ENCODE results near the gene IL1RAPL1.

The IL1RAPL1 gene

GRCh38 chrX:29834311-29834710, 1247.1 kb downstream of the IL1RAPL1 start:
- DNase-seq: no peak

DNA sequence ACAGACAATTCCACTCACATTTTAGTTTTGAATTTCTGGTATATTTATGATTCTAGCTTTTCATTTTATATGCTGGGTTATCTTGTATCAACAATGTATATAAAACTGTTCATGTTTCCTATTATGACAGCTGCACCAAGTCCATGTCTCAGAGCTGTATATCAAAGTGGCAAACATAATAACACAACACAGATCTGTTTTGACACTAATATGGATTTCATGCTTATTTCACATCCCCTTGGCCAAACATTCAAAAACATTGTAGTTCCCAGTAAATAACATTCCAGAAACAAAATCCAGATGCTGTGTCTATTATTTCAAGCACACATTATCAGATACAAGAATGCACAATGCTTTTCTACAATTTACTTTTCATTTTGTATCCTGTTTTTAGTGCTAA, 1247.5 kb downstream of the IL1RAPL1 start:
- no peak for DNase-seq

DNA sequence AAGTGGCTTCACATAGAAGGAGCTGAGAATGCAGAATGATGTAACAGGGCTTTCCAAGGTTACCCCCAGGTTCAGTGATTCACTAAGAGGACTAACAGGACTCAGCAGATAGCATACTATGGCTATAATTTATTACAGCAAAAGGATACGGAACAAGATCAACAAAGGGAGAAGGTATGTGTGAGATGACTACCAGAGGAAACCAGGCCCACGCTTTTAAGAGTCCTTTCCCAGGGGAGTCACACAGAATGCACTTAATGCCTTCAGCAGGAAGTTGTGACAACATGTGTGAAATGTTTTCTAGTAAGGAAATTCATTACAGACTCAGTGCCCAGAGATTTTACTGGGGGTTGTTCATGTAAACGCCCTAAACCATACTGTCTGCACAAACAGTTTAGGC, 1254.5 kb downstream of the IL1RAPL1 start:
- DNase-seq: no peak

- DNase-seq: no peak
Observed at GRCh38 chrX:29842552-29842951, 1255.3 kb downstream of the IL1RAPL1 start.

DNA sequence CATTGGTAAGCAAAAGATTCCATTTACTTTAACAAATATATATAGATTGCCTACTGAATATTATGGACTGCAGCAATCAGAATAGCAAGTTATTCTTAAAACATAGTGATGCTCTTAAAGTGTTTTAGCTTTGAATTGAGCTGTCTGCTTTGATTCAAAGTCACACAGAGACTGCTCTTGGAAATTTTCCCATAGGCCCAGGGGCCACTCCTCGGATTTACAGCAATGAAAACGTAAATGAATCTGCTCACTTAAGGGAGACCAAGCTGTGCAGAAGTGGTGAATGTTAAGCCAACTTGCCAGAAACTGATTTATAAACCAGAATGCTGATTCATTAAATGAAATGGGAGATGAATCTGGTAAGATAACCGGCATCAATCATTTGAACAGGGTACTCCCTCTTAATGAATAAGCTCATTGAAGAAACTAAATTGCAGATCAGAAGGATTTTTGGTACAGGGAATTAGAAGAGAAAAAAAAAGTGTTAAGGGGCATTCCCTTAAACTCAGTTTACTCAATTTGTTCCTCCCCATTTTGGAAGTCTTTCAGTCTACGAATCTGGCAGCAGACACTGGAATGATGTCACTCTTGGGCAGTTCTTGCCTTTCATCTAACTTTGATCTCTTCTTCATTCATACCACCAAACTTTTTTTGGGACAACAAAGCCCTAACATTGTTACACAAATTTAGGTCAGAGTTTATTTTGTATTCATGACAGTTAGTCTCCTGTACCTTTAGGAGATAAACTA, 1264.8 kb downstream of the IL1RAPL1 start:
- no peak for DNase-seq

DNA sequence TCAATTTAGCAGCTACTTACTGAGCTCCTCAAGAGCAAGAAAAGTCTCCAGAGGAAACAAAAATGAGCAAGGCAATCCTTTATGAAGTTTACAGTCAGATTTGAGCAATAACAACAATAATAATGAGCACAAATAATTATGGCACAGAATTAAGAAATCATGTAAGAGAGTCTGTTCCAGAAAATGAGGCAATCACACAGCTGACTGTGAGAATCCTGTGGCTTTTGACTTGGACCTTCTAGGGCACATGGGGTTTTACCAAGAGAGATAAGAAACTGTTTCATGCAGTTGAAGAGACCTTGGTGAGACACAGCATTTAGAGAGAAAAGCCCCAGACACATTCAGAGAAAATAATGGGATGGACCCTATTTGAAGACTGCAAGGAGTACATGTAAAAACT, 1265.5 kb downstream of the IL1RAPL1 start:
- DNase-seq: no peak

- no peak for DNase-seq
Observed at GRCh38 chrX:29858714-29859113, 1271.5 kb downstream of the IL1RAPL1 start.

- no peak for DNase-seq
Observed at GRCh38 chrX:29862126-29862677, 1275.0 kb downstream of the IL1RAPL1 start.

DNA sequence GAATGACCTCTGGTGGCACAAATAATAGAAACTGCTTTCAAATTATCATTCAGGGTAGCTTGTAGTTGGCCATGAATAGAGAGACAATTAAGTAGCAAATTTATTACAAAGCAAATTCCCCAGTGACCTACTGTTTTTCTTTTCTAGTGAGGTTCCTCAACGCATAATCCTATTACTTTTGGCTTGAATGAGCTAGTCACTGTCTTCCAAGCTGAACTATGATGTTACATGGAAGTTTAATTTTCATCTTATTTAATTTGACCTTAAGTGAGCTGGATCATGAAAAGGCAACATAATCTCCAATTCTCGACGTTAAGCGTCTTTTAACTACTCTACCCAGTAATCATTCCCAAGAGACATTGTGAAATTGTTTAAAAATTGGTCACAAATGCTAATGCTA, 1280.7 kb downstream of the IL1RAPL1 start:
- DNase-seq: no peak

- DNase-seq: no peak
Observed at GRCh38 chrX:29869837-29870236, 1282.6 kb downstream of the IL1RAPL1 start.

GRCh38 chrX:29870608-29871007, 1283.4 kb downstream of the IL1RAPL1 start:
- no peak for DNase-seq

GRCh38 chrX:29872831-29873230, 1285.6 kb downstream of the IL1RAPL1 start:
- no peak for DNase-seq

- no peak for DNase-seq
Observed at GRCh38 chrX:29876733-29877132, 1289.5 kb downstream of the IL1RAPL1 start.

GRCh38 chrX:29880977-29881376, 1293.7 kb downstream of the IL1RAPL1 start:
- no peak for DNase-seq

- no peak for DNase-seq
Observed at GRCh38 chrX:29890004-29890403, 1302.8 kb downstream of the IL1RAPL1 start.

DNA sequence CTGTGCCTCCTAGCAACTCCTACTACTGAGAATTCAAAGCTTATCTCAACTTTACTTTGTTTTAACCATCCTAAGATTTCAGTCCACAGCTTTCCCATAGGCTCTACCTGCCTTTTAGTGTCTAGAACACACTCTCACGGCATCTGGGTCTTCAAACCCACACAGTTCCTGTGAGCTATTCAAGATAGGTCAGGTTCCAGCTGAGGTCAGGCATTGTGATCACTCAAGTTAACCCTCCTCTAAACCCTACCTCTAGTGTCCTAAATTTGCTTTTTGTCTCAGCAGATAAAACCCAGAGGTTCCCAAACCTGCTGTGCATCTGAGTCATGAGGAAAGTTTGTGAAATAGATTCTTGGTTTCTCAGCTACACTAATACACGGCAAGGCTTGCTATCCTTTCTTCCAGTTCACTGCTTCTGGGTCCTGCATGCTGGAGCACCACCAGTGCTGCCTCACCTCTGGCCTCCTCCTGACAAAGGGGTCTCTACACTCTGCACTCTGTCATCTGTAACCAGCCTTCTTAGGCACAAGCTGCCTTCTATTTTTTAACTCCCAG, 1303.5 kb downstream of the IL1RAPL1 start:
- no peak for DNase-seq

DNA sequence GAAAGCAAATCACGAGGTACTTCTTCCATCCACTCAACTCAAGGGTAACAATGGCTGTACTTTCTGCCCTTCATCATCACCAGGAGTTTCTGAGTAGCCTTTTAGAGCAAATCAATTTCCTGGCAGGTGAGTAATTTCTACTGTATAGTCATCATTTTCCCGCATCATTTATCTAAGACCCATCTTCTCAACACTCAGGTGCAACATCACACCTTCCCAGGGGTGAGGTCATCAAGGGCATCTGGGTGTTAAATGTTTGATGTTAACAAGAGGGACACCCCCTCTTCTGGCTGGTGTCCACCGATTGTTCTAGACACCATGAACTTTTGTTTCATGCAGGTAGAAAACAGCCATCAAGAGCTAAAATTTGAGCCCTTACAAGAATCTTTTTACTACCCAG, 1314.8 kb downstream of the IL1RAPL1 start:
- no peak for DNase-seq

DNA sequence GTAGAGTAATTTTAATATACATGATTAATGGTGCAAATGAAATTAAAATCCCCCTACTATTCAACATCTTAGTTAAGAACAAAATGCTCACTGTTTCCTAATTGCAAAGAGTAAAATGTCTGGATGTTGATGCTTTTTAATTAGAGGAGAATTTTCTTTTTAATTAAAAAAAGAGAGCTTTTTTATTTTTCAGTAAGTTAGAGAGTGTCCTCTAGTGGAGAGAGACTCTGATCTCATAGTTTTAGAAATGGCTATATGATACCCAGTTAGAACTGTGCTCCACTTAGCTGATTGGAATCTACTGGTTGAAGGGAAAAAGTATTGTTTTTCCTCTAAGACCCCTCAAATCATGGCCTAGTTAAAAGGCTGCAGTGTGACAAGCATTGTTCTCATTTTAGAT, 1316.1 kb downstream of the IL1RAPL1 start:
- DNase-seq: no peak

DNA sequence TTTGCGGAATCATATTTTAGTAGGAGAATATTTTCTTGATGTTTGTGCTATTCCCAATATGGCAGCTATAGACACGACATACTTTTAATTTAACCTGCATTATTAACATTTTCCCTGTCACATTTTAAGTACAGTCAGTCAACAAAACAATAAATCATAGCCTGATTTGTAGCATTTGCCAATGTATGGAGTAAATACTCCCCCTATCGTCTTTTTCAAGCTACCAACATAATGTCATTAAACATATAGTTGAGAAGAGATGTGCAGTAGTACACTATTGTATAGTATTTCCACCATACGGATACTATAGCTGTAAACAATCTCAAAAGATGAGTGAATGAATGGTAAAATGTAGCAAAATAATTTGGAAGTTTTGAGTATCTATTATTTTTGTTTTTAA, 1324.4 kb downstream of the IL1RAPL1 start:
- no peak for DNase-seq

DNA sequence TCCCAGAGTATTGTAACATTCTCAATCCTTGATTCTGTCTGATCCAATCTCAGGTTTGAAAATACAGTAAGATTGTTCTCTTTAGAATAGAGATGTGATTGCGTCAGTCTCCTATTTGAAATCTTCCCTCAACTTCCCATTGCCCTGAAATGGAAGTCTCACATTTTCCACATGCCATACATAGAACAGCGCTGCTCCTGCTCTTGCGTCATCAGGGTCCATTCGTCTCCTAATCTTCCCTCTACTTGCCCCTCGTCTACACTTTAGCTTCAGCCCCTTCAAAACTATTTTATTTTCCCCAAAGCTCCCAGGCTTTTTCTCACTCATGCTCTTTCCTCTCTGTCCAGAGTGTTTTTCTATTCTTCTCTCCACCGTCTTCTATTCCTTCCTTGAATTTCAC, 1326.4 kb downstream of the IL1RAPL1 start:
- DNase-seq: no peak

GRCh38 chrX:29922607-29923006, 1335.4 kb downstream of the IL1RAPL1 start:
- no peak for DNase-seq

GRCh38 chrX:29926056-29926455, 1338.8 kb downstream of the IL1RAPL1 start:
- DNase-seq: no peak

DNA sequence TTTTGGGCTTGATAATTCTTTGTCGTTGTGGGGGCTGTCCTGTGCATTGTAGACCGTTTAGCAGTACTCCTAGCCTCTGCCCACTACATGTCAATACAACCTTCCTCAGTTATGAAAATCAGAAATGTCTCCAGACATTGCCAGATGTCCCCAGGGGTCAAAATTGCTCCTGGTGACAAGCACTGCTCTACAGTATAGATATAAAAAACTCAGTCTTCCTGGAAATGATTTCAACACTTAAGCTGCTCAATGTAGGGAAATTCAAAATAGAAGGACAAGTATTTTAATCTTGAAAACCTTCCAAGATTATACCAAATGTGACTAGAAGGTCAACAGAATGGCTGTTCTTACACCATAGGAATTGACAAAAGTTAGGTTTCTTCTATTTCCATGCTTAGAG, 1339.4 kb downstream of the IL1RAPL1 start:
- no peak for DNase-seq

- no peak for DNase-seq
Observed at GRCh38 chrX:29935455-29935854, 1348.2 kb downstream of the IL1RAPL1 start.

GRCh38 chrX:29940750-29941149, 1353.5 kb downstream of the IL1RAPL1 start:
- no peak for DNase-seq

Measured in NCI-H187 (cell line).